A673 (cell line): ENCODE measurements around the gene ACRBP.

Source experiments
- EZH2 ChIP-seq: fragments of 200-600 bp; sonication (generic); IDR thresholded peaks from 2 replicates; pipeline ENCODE4 v1.6.1; 2017; ENCODE audit warnings: borderline replicate concordance, low read depth, mild to moderate bottlenecking, mixed read lengths, antibody characterized with exemption, low read length; ENCODE audit not compliant: poor library complexity, severe bottlenecking
- TF ChIP-seq, protein P1 (sequence below): fragments of 300-800, 200-600 bp; sonication (generic); conservative IDR thresholded peaks from 2 replicates; pipeline ENCODE4 v1.5.1; 2017; ENCODE audit warnings: low read depth, mild to moderate bottlenecking, antibody characterized with exemption, low read length, moderate library complexity, mixed read lengths

DNA sequence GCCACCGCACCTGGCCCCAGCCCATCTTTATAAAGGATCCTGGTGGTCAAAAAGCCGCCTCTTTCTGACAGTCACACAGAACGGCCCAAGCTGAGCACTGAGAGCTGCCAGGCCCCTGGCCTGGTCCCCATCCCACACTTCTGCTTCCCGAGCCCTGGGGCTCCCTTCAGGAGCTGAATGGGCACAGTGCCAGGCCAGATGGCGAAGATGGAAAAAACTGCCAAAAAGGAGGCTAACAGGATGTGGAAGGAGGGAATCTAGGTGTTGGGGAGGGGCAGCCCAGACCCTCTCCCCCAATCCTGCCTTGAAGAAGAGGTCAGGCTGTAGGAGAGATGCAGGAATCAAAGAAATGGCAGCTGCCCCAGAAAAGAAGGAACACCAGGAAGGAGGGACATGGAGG is 16.5 kb downstream of the ACRBP start:
- TF ChIP-seq, protein P1, sequence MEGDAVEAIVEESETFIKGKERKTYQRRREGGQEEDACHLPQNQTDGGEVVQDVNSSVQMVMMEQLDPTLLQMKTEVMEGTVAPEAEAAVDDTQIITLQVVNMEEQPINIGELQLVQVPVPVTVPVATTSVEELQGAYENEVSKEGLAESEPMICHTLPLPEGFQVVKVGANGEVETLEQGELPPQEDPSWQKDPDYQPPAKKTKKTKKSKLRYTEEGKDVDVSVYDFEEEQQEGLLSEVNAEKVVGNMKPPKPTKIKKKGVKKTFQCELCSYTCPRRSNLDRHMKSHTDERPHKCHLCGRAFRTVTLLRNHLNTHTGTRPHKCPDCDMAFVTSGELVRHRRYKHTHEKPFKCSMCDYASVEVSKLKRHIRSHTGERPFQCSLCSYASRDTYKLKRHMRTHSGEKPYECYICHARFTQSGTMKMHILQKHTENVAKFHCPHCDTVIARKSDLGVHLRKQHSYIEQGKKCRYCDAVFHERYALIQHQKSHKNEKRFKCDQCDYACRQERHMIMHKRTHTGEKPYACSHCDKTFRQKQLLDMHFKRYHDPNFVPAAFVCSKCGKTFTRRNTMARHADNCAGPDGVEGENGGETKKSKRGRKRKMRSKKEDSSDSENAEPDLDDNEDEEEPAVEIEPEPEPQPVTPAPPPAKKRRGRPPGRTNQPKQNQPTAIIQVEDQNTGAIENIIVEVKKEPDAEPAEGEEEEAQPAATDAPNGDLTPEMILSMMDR: no peak
- TF ChIP-seq EZH2: no peak
